WTC11 (cell line): ENCODE data around the gene MCF2L2.

ENCODE experiments used
- CREM ChIP-seq: sonication (generic); formaldehyde crosslinking; IDR thresholded peaks from 2 replicates; pipeline ENCODE4 v1.8.1; 2022; ENCODE audit warnings: mild to moderate bottlenecking, missing genetic modification reagents, moderate library complexity
- ESRRA ChIP-seq: sonication (generic); formaldehyde crosslinking; IDR thresholded peaks from 2 replicates; pipeline ENCODE4 v1.8.1; 2022; ENCODE audit warnings: mild to moderate bottlenecking, missing genetic modification reagents, borderline replicate concordance
- GTF2I ChIP-seq: fragments of 250-450 bp; sonication (Bioruptor Pico); conservative IDR thresholded peaks from 2 replicates; pipeline ENCODE4 v1.4.0; 2021; ENCODE audit warnings: mild to moderate bottlenecking
- NFATC4 ChIP-seq: fragments of 250-450 bp; sonication (Bioruptor Pico); IDR thresholded peaks from 2 replicates; pipeline ENCODE4 v1.9.0; 2021; ENCODE audit warnings: mild to moderate bottlenecking
- NR3C1 ChIP-seq: sonication (generic); formaldehyde crosslinking; conservative IDR thresholded peaks from 2 replicates; pipeline ENCODE4 v1.8.1; 2023; ENCODE audit warnings: low read depth, mild to moderate bottlenecking, missing genetic modification reagents
- ZNF317 ChIP-seq: sonication (generic); formaldehyde crosslinking; IDR thresholded peaks from 2 replicates; pipeline ENCODE4 v1.8.1; 2023; ENCODE audit warnings: low read depth, mild to moderate bottlenecking, moderate library complexity, missing genetic modification reagents, borderline replicate concordance
- TF ChIP-seq, protein P1 (sequence below): fragments of 200-600 bp; IDR thresholded peaks from 2 replicates; pipeline ENCODE4 v1.8.0; 2022; ENCODE audit warnings: antibody characterized with exemption

DNA sequence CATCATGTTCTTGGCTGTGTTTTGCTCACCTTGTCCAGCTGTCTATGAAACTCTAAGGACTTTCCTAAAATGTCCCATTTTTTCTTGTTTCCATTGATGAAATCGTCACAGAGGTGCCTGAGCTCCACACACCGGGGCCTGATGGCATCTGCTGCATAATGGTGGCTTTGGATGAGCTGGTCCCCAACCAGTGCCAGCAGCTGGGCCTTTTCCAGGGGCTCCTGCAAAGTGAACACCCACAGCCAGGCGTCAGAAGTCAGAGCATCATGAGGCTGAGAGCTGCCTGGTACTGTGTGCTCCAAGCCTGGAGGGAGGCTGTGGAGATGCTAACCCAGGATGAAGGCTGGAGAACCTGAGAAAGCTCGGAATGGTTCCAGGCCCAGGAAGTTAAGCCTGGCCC is 128.4 kb downstream of the MCF2L2 start:
- TF ChIP-seq ESRRA (CRISPR knock-in tag) (no peak), NR3C1 (no peak), GTF2I (CRISPR knock-in tag) (no peak), NFATC4 (no peak), CREM (CRISPR knock-in tag) (no peak), ZNF317 (CRISPR knock-in tag) (no peak)
- TF ChIP-seq, protein P1, sequence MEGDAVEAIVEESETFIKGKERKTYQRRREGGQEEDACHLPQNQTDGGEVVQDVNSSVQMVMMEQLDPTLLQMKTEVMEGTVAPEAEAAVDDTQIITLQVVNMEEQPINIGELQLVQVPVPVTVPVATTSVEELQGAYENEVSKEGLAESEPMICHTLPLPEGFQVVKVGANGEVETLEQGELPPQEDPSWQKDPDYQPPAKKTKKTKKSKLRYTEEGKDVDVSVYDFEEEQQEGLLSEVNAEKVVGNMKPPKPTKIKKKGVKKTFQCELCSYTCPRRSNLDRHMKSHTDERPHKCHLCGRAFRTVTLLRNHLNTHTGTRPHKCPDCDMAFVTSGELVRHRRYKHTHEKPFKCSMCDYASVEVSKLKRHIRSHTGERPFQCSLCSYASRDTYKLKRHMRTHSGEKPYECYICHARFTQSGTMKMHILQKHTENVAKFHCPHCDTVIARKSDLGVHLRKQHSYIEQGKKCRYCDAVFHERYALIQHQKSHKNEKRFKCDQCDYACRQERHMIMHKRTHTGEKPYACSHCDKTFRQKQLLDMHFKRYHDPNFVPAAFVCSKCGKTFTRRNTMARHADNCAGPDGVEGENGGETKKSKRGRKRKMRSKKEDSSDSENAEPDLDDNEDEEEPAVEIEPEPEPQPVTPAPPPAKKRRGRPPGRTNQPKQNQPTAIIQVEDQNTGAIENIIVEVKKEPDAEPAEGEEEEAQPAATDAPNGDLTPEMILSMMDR = no peak
